ENCODE data around the gene SIGLEC8.

GRCh38 chr19:51507192-51507591, 48.9 kb upstream of the SIGLEC8 start:
- no peak for TF ChIP-seq CTCF (IDR thresholded peaks at IDR 0.05; ENCODE audit: low read depth, low read length)
- TF ChIP-seq EZH2phosphoT487 (IDR thresholded peaks at IDR 0.05; ENCODE audit: low read depth), result no peak

Measured in OCI-LY3 (cell line).